GM21381 (cell line): ENCODE data around the gene FAM53B.

Source experiments
- ATAC-seq: cut with Tn5 transposase; IDR thresholded peaks from one replicate; pipeline ENCODE4 v1.9.1; 2021; ENCODE audit warnings: mild to moderate bottlenecking, moderate library complexity; ENCODE audit not compliant: unreplicated experiment

Gene FAM53B

DNA sequence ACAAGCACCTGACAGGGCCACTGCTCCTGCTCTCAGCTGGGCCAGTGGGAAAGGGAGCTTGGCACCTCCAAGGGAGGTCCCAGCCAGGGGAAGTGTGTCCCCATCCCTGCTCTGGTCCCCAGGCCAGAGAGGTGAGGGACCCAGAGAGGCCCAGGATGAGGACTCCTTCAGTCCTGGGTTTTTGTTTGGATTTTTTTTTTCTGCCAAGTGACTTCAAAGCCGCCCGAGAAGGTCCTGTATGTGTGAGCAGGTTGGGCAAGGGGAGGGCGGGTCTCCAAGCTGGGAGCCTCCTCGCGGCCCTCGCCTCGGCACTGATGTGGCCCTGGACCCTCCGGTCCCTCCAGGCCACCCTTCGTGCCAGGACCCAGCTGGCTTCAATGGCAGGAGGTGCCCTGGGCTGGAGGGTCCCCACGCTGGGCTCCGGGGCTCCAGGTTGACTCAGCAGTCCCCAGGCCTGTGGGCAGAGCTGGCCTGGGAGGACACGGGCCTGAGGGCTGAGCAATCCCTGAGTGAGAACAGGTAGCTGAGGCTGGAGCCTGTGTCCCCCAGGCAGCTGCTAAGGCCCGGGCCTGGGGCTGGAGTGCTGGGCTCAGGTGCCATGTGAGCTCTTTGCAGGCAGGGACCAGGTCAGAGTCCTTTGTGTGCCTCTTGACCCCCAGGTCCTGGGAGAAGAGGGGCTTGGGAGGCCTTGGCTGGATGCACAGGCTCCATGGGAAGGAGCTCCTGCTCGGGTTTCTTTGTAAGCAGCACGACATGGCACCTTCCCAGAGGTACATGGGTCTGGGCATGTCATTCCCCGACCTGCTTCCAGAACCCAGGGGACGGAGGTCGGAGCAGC lies 140.6 kb downstream of the FAM53B start:
- ATAC-seq: no peak

DNA sequence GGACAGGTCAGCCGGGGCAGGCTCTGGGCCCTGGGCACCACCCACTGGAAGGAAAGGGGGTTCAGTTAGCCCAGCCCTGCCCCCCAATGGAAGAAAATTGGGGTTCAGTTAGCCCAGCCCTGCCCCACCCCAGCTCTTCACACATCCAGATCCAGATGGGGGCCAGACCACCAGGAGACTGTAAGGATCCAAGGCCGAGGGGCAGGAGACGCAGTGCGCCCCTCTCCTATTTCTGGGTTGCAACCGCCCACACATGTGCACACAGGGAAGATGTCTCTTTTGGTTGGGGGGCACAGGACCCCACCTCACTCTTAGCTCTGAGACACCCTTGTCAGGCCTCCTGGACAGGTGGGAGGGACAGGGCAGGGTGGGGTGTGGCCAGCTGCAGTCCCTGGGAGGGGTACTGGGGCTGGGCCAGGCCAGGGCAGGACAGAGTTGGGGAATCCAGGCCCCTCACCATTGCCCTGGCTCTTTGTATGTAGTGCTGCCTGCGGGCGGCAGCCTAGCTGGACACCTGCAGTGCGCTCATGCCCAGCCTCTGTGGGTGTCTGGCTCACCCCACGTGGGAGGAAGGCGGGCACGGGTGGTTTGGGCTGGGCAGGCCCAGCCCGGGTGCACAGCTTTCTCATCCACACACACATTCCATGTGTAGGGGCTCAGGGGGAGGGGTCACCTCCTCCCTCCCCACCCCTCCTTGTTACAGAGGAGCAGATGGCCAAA lies 141.4 kb downstream of the FAM53B start:
- ATAC-seq: no peak

DNA sequence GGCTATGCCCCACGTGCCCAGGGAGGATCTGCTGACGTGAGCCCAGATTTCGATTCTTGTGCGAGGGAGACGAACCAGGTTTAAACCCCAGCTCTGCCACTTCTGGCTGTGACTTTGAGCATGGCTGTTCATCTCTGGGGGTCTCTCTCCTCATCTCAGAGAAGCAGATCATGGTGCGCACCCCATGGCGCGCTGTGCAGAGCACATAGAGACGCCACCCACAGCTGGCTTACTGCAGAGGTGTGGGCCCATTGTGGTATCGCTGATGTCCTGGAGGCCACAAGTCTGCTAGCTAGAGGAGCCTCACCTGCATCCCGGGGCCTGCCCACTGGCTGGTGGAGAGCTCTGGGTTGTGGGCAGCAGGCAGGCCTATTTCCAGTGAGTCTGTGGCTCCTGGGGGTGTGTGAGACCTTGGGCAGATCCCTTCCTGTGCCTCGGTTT lies 142.0 kb downstream of the FAM53B start:
- ATAC-seq: peak; percentile 9

DNA sequence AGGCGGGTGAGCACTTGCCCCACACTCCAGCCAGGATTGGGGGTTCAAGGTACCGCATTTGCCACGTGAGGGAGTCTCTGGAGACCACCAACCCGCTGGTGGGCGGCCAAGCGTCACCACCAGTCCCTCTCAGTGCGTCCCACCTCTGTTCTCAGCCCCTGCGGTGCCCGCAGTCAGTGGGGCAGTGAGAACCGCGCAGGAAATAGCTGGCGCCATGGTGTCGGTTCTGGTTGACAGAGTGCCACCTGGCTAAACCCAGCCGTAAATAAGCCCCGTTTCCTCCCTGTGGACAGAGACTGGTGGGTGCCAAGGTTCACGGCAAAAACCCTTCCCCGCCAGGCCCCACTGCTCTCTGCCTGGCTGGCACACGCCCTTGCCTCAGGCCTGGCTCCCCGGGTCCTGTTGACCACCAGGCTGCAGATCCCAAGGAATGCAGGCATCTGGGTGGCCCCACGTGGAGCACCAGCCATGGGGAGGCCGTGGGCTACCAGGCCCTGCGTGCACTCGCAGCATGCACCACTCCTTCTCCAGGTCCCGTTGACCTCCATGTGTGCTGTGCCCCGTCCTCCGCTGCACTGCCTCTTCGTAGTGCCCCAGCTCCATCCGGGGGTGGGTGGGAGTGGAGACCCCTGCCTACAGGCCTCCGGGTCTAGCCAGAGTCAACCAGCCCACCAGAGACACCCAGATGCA lies 142.6 kb downstream of the FAM53B start:
- ATAC-seq: peak; percentile 53

DNA sequence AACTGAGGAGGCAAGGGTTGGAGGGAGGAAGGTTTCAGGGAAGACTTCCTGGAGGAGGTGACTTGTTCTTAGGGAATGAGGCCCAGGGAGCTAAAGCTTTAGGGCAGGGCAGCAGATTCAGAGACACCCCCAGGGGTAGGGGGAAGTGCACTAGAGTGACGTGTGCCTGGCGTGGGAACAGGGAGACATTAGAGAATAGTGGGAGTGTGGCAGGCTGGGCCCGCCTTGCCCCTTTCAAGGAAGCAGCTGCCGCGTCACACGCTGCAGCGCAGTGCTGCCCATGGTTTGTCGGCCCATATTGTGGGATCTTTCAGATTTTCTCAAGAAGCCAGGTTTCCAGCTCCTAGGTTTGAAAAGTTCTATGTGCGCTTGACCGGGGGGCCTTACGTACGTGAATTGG lies 143.2 kb downstream of the FAM53B start:
- no peak for ATAC-seq

DNA sequence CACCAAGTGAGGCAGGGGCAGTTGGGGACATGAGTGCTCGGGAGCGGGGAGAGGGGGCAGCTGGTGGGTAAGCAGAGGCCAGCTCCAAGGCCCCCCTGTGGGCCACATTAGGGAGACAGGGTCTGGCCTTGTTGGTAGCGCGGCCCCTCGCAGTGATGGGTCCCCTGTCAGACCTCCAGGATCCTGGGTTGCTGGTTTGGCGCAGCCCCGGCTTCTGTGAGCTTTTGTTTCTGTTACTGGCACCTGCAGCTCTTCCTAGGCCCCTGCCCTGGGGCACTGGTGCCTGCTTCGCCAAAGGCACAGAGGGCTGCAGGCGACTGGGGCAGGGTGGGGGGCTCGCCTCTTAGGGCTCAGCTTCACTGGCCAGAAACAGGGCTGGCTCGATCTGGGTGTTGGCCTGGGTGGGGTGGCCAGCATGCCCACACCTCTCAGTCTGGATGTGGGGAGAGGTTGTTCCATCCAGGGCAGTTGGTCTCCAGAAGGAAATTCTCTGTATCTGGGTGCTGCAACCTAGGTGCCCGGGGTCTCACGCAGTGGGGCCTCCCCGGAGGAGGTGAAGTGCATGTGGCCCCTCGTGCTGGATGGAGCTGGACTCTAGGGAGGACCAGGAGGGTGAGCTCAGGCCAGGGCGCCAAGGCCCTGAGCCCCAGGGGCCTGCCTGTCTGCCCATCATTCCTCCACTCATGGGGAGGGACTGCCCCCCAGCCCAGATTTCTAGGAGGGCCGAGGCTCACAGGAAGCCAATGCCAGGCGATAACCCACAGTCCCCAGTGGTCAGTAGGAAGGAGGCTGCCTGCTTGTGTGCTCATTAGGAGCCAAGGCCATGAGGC lies 143.9 kb downstream of the FAM53B start:
- ATAC-seq: no peak

DNA sequence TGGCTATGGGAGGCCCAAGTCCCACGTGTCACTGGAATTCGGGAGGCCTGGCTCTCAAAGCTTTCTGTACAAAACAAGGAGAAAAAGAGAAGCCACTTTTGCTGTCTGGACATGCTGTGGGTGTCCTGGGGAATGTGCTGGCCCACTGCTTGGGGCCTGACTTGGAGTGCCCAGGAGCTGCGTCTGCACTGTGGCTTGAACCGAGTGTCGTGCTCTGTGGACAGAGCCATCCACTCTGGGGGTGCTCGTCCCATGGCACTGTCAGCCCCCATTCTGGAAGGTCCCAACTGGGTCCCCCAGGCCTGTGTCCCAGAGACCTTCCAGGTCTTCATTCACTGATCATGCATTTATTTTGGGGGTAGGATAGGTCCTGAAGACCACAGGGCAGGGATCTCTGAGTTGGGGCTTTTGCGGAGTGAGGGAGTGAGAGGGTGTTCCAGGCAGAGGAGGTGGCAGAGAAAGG lies 144.6 kb downstream of the FAM53B start:
- ATAC-seq: no peak

DNA sequence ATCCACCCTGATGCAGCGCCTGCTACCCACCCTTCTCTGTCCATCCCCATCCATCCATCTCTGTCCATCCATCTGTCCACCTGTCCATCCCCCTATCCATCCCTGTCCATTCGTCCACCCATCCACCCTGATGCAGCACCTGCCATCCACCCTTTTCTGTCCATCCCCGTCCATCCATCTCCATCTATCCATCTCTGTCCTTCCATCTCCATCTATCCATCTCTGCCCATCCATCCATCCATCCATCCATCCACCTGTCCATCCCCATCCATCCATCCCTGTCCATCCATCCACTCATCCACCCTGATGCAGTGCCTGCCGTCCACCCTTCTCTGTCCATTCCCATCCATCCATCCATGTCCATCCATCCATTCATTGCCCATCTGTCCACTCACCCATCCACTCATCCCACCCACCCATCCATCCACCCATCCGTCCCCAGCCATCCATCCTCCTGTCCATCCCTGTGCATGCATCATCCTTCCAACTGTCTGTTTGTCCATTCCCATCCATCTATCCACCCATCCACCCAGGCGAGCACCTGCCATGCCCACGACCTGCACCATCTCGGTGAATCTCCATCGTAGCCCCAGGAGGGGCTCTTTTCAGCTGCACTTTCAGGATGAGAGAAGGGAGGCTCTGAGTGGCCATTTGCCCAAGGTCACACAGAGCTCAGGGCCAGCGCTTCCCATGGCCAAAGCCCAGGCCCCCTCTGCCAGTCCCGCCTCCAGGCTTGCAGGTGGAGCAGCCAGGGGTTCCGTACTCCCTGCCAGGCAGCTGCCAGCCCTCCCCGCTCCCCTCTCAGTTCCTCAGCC lies 145.2 kb downstream of the FAM53B start:
- ATAC-seq: no peak

DNA sequence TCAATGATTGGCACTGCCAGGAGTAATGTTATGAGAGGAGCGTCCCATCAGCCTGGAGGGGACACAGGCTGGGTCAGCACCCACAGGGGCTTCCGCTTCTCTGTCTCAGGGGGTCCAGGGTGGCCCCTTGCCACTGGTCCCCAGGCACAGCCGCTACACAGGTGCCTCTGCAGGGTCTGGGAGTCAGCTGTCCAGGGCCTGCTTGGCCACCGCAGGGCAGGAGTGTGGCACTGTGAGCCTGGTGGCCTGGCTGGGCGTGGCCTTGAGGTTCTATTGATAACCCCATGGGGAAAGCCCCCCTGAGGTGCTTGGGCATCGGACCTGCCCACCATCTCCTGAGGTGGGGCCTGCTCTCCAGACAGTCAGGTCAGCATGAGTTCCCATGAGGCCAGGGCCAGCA lies 146.0 kb downstream of the FAM53B start:
- ATAC-seq: no peak

DNA sequence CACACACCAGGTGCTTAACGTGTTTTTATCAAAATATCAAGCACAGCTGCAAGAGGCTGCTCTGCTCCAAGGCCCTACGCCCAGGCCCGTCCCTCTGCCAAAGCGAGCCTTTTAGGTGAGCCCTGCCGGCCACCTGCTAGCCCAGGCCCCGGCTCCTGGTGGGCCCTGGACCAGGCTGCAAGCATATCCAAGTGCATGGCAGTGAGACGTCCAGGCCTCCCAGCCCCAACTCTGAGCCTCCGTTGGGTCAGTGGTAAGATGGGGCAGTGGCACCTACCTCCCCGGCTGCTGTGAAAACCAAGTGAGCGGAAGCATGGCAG lies 146.4 kb downstream of the FAM53B start:
- ATAC-seq: no peak

DNA sequence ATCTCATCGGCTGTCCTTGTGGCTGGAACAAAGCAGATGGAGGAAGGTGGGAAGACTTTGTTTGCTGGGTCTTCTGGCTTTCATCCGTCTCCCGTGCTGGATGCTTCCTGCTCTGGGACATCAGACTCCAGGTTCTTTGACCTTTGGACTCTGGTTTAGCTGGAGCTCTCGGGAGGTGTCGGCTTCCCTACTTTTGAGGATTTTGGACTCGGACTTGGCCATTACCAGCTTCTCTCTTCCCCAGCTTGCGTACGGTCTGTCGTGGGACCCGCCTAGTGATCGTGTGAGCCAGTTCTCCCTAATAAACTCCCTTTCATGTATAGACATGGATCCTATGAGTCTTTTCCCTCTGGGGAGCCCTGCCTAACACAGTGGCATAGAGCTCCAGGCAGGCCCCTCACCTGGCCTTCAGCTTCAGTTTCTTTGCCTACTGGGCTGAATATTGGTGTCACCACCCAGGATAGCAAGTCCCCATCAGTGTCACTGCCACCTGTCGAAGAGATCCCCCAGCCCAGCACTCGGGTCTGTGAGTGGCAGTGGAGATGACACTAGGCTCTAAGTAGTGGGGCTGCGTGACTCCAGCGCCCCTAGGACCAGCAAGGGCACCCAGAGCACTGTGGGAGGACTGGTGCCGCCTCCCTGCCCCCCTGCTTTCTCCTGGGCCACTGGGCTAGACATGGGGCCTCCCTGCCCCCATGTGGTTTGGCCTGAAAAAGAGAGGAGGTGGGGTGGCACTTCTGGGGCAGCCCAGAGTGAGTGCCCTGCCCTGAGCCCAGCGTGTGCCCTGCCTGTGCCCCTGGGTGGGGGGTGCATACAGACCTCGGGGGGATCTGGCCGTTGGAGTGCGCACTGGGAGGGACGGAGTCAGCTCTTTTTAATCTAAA lies 147.0 kb downstream of the FAM53B start:
- ATAC-seq: no peak

DNA sequence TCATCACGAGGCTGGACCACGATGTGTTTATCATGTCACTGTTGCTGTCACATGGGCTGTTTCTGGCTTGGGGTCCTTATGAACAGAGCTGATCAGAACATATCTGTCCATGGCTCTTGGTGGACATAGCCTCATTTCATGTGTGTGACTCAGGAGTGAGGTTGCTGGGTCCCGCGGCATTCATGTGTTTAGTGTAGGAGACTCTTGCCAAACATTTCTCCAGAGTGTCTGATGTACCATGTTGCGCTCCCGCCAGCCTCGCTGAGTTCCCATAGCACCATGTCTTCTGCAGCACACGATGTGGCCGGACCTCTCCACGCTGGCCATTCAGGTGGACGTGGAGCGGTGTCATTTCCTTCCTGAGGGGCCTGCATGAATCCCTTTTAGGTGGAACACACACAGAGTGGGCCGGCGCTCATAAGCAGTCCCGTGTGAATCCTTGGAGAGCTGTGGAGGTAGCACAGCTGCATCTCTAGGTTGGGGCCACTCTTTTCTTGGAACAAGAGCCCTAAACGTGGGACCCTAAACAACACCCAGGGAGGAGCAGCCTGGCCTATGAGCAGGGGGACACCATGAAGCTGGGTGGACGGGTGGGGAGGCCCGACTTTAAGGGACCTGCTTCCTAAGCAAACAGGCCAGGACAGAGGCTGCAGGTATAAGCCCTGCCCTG lies 147.9 kb downstream of the FAM53B start:
- no peak for ATAC-seq

DNA sequence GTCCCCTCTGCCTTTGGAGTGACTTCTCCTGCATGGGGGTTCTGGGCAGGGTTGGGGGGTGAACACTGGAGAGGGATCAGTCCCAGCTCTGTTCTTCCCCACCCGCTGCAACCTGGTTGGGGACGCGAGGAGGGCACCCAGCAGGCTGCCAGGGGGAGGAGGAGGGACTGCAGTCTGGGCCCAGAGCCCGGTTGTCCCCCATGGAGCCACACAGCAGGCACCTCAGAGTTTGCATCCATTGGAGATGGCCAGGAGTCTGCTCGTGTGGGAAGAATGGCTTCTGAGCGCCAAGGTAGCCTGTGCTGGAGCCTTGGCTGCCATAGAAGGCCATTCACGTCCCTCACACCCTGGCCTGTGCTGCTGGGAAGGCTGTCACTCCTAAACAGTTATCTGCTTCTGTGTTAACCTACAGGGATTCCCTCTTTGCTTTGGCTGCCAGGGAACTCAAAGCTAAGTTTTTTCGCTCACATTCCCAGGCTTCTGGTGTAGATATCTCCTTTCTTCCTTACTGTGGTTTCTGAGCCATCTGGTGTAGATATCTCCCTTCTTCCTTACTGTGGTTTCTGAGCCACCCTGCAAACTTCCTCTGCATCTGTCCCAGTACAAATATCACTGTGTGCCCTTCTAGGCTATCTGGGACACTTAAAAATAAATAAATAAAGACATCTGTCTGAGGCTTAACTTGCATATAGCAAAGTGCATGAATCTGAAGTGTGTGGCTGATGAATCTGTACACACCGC lies 148.9 kb downstream of the FAM53B start:
- ATAC-seq: no peak

DNA sequence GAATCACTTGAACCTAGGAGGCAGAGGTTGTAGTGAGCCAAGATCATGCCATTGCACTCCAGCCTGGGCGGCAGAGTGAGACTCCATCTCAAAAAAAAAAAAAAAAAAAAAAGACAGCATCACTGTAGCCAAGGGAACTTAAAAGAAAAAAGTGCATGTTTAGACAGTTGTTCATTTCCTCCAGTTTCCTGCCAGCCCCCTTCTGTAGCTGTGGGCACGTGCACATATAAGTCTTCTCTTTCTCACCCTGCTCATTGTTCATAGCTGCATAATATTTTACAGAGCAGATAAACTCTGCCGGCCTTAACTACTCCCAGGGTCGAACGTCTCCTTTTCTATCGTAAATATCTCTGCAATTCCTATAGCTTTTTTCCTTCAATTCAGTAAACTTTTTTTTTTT lies 149.9 kb downstream of the FAM53B start:
- ATAC-seq: no peak

DNA sequence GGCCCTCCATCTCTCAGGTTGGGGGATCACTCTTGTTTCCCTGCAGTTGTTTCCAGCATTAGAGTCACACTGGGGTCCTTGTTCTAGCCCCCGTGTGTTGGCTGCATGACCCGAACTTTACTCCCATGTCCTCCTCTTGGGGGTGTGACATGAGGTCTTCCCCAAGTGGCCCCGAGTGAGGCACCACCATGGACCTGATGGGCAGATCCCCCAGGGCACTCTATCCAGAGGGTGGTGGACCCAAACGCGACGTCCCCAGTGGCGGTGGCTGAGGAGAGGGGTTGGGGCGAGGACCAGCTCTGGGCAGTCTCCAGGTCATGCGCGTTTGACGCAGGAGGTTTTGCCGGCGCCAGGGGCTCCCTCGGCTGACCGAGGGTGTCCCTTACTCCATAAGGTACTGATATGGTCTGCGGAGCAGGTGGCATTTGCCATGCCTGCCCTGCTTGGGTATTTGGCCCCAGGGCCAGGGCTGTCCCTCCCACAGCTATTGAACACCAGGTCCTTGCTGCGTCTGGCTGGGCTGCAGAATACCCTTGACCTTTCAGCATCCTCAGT lies 150.7 kb downstream of the FAM53B start:
- ATAC-seq: no peak

DNA sequence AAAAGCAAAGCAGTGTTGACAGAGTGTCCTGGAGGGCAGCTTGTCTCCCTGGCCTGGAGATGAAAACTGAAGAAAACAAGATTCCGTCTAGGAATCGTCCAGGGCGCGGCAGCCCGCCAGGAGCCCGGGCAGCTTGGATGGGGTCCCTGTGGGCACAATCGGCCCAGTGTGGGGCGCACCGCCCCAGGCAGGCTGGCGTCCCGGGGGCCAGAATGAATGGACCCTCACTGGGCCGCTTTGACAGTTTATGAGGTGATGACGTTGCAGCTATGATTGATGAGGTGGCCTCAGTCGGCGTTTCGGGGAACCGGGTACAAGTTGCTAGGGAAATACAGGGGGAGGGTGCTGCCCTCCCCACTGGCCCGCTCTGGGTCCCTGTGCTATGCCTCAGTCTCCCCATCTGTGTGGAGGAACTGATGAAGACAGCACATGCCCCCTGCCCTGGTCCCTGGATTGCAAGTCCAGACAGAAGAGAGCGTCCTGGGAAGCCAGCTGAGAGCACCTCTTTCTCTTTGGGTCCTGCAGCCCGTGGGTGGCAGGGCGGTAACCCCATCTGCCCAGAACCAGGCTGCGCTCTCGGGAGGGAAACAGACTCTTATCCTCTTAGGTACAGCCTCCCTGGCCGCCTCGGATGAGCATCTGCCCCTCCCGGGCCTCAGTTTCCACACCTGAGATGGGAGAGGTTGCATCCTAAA lies 151.3 kb downstream of the FAM53B start:
- ATAC-seq: no peak

DNA sequence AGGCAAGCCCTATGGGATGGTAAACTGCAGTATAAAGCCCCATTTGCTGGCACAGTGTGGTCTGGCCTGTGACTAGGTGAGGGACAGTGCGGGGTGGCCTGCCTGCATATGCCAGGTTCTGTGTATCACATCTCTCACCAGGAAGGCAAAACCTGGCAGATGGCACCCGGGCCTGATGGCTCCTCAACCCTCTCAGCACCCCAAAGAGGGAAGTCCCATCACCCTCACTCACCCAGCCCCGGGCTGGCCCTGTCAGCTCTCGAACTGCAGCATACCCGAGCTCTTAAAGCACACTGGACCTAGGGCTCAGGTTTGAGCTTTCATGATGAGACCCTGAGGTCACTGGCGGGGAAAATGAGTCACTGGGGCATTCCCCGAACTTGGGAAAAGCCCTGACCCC lies 152.1 kb downstream of the FAM53B start:
- no peak for ATAC-seq
